Mucosa of descending colon (tissue), 3 donors: Measurements from ENCODE around the gene UNC13C. TPM values are rescaled to one million over a fixed set of nuclear protein-coding genes. Genes with fewer than 3 reads are reported as not detected.

Experiments
- ATAC-seq: fragments of 200-7000 bp; cut with Tn5 transposase; one replicate; pipeline ENCODE4 v1.9.1; 2020; ENCODE audit warnings: mild to moderate bottlenecking, moderate library complexity
- DNase-seq, 3 donors: peaks; one replicate each; pipeline ENCODE4 v3.0.0-alpha.2; 2020
- H3K36me3 ChIP-seq: fragments of 200-600 bp; one replicate; pipeline ENCODE4 v1.8.0; 2021; ENCODE audit warnings: low read depth, mild to moderate bottlenecking
- H3K4me1 ChIP-seq: fragments of 200-600 bp; one replicate; pipeline ENCODE4 v1.8.0; 2021; ENCODE audit warnings: low read depth, mild to moderate bottlenecking
- H3K4me3 ChIP-seq: fragments of 200-600 bp; one replicate; pipeline ENCODE4 v1.8.0; 2021; ENCODE audit warnings: mild to moderate bottlenecking
- H3K9me3 ChIP-seq: fragments of 200-600 bp; one replicate; pipeline ENCODE4 v1.8.0; 2021; ENCODE audit warnings: mild to moderate bottlenecking
- intact Hi-C, 2 donors: fragments of 100-400 bp; cut with DNase I in 1 of 2; cut with micrococcal nuclease in 1 of 2; formaldehyde crosslinking; loops; one replicate each; pipeline versions ENCODE4 v1.11.0 to v1.11.1; 2022; cut with DNase I, micrococcal nuclease
- total RNA-seq, 3 donors: library from RNA; stranded (reverse); fragmentation: NEBNext Ultra II Directional in 2 of 3; extraction: Animal tissue kit (Norgen Biotek cat#: 25700) in 2 of 3; gene quantifications; one replicate each; pipeline versions ENCODE4 v1.2.1 to v1.2.4, GENCODE V29; 2021 to 2023
- TF ChIP-seq, protein P1 (sequence below): fragments of 200-600 bp; IDR thresholded peaks from one replicate; pipeline ENCODE4 v1.8.0; 2022; ENCODE audit warnings: antibody characterized with exemption, mild to moderate bottlenecking
- donor health status: DM: no; HTN: no; CAD: no; lungs with moderate emphysema.
- donor health status: DM: no; HTN: no; CAD: no.
- donor health status: DM: no; HTN: yes; CAD: no.

Gene UNC13C
- total RNA-seq, 3 donors from 2014 or later, result 0.06 to 1.9 (median 0.12) TPM

DNA sequence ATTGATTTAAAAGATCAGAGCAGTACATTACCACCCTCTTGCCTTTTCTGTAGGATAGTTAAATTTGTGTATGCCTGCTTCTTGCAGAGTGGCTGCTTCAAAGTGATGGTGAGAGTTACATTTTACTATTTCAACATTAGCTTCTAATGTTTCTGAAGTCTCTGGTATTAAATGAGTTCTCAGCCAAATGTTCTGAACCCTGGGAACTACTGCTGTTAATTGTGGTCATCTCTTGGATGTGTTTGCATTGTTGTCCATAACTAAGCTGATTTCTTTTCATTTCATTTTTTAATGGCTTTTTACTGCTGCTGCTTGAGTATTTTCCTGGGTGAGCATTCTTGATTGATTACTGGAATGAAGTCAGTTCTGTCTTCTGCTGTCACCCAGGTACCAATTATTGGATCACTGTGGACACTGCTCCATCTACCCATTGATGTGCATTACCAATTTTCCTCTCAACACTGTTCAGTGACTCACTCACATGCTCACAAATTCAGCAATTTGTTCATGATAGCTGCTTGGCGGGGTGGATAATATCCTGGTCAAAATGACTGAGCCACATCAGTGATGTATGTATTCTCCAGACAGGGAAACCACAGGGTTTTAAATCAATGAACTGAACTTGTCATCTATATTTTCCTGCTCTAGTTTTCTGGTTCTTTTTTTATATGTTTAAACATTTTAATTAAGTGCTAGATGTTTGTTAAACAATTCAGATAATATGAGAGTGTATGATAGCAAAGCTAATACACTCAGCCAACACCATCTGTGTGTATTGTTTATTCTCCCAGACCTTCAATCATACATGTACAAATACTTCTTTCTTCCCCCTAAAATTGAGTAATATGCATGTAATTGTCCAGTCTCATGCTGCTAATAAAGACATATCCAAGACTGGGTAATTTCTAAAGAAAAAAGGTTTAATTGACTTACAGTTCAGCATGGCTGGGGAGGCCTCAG is 630.9 kb downstream of the UNC13C start:
- no peak for DNase-seq
- Histone ChIP-seq H3K9me3 (no peaks in the 10 kb centered on the region), H3K4me3 (no peak overlapping the region), H3K36me3 (no peaks in the 10 kb centered on the region), H3K4me1 (no peaks in the 10 kb centered on the region)
- no peak for ATAC-seq
- TF ChIP-seq, protein P1, sequence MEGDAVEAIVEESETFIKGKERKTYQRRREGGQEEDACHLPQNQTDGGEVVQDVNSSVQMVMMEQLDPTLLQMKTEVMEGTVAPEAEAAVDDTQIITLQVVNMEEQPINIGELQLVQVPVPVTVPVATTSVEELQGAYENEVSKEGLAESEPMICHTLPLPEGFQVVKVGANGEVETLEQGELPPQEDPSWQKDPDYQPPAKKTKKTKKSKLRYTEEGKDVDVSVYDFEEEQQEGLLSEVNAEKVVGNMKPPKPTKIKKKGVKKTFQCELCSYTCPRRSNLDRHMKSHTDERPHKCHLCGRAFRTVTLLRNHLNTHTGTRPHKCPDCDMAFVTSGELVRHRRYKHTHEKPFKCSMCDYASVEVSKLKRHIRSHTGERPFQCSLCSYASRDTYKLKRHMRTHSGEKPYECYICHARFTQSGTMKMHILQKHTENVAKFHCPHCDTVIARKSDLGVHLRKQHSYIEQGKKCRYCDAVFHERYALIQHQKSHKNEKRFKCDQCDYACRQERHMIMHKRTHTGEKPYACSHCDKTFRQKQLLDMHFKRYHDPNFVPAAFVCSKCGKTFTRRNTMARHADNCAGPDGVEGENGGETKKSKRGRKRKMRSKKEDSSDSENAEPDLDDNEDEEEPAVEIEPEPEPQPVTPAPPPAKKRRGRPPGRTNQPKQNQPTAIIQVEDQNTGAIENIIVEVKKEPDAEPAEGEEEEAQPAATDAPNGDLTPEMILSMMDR, result no peak
- intact Hi-C loops, result no loop called here

DNA sequence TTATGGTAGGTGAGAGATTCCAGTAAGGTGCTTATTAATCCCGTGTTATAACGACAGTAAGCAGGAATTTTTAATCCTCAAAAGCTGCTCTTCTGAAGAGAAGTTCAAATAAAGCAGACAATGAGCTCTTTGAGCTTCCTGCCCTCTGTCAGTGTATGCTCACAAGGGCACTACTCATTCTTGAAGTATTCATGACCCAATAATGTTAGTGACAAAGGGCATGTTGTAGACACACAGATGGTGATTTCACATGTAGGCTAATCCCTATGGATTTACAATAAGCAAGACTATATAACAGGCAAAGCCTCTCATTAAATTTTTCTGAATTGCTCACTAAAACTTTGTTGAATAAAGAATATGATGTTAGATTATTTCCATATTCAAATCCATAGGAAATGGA is 639.9 kb downstream of the UNC13C start:
- H3K4me1 ChIP-seq, result no peaks in the 10 kb centered on the region
- DNase-seq (no peak), ATAC-seq (no peak)
- TF ChIP-seq, protein P1, result no peak
- H3K9me3 ChIP-seq, result no peaks in the 10 kb centered on the region
- intact Hi-C loops, result no loop called here
- no peak overlapping the region for H3K4me3 ChIP-seq
- no peaks in the 10 kb centered on the region for H3K36me3 ChIP-seq

DNA sequence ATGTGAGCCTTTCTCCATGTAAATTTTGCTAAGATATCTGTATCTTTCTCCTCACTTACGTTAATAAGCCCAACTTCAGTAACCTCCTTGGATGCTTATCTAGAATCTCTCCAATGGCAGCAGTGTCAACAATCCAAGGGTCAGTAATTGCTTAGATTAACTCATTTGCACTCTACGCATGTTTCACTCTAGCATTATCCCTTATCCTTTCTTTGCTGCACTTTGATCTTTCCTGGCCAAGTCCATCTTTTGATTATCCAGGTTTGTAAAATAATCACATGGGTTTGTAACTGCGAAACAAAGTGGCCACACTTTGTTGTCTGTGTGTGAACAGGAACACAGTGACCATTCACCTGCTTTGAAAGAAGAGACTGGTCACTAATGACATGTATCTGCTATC is 640.9 kb downstream of the UNC13C start:
- Histone ChIP-seq H3K4me1 (no peaks in the 10 kb centered on the region), H3K9me3 (no peaks in the 10 kb centered on the region), H3K4me3 (no peak overlapping the region), H3K36me3 (no peaks in the 10 kb centered on the region)
- ATAC-seq (no peak), DNase-seq (no peak)
- intact Hi-C loops, result no loop called here
- TF ChIP-seq, protein P1, result no peak

DNA sequence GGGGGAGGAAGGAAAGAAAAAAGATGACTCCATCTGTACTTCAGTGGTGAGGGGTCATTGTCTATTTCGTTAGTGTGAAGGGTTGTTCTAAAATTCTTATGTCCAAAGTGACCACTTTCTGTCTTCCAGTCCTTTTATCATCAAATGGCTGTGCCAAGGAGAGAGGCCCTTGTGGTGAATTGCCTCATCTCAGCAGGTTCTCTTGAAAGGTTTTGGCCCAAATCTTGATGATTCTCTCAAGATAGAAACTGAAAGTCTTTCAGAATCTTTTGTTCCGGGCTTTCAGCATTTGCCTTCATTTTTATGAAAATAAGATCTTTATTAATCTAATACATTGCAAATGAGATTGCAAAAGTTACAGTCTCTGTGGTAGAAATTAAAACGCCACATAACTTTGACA is 642.7 kb downstream of the UNC13C start:
- Histone ChIP-seq H3K36me3 (no peaks in the 10 kb centered on the region), H3K9me3 (no peaks in the 10 kb centered on the region), H3K4me1 (no peaks in the 10 kb centered on the region), H3K4me3 (no peak overlapping the region)
- ATAC-seq, result no peak
- DNase-seq, result no peak
- TF ChIP-seq, protein P1, result no peak
- intact Hi-C loops, result no loop called here

DNA sequence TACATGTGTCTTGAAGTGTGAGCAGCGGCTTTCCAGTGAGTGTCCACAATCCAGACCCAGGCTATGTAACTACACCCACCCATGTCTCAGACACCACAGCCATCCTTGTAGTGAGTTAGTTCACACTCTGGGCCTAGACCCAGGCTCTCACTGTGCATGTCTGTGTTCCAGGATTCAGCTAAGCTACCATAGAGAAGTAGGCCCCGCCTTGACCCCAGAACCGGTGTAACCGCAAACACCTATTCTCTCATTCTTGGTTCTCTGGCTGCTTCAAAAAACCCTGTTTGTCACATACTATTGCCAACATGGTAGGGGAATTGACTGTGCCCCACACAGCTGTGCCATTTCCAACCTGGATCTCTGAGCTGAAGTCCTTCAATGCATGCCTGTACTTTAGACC is 657.9 kb downstream of the UNC13C start:
- DNase-seq, result no peak
- H3K4me3 ChIP-seq, result no peak overlapping the region

More for the DNA sequence above, 657.9 kb downstream of the UNC13C start:
- TF ChIP-seq, protein P1, result no peak
- H3K9me3 ChIP-seq, result no peaks in the 10 kb centered on the region
- ATAC-seq, result no peak
- intact Hi-C loops, result no loop called here
- no peaks in the 10 kb centered on the region for H3K36me3 ChIP-seq
- H3K4me1 ChIP-seq, result no peaks in the 10 kb centered on the region
